Measurements from ENCODE around the gene CPZ. TPM values are rescaled to one million over a fixed set of nuclear protein-coding genes. Genes with fewer than 3 reads are reported as not detected.

Gene CPZ
- total RNA-seq, 1 donor from 2014 or later = 4.9 TPM

DNA sequence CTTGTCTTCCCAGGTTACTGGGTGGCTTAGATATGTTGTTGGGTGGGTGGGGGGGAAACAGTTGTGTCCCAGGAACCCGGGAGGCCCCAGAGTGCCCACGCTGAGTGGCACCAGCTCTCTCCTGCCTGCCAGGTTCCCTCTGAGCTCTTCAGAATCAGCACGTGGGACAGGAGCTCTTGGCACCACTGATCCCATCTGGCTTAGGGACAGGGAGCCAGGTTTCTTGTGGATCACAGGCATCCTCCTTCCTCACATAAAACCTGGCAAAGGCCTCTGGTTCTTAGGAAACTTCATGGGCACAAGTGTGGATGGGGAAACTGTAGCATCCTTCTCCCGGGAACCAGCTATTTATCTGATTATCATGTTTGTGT lies 8.9 kb upstream of the CPZ start:
- no peaks in the 10 kb centered on the region for H3K9me3 Mint-ChIP-seq
- H3K4me1 Mint-ChIP-seq (ENCODE audit: unreplicated experiment) = no peaks in the 10 kb centered on the region
- no peaks in the 10 kb centered on the region for H3K36me3 Mint-ChIP-seq
- DNase-seq (ENCODE audit: extremely low spot score, unreplicated experiment) = no peak
- no peak overlapping the region for H3K4me3 Mint-ChIP-seq
- no peak overlapping the region for H3K27ac Mint-ChIP-seq
- TF ChIP-seq, protein P1, sequence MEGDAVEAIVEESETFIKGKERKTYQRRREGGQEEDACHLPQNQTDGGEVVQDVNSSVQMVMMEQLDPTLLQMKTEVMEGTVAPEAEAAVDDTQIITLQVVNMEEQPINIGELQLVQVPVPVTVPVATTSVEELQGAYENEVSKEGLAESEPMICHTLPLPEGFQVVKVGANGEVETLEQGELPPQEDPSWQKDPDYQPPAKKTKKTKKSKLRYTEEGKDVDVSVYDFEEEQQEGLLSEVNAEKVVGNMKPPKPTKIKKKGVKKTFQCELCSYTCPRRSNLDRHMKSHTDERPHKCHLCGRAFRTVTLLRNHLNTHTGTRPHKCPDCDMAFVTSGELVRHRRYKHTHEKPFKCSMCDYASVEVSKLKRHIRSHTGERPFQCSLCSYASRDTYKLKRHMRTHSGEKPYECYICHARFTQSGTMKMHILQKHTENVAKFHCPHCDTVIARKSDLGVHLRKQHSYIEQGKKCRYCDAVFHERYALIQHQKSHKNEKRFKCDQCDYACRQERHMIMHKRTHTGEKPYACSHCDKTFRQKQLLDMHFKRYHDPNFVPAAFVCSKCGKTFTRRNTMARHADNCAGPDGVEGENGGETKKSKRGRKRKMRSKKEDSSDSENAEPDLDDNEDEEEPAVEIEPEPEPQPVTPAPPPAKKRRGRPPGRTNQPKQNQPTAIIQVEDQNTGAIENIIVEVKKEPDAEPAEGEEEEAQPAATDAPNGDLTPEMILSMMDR (conservative IDR thresholded peaks at IDR 0.05) = no peak
- H3K27me3 Mint-ChIP-seq = peaks cover 59% of the 10 kb centered on the region

DNA sequence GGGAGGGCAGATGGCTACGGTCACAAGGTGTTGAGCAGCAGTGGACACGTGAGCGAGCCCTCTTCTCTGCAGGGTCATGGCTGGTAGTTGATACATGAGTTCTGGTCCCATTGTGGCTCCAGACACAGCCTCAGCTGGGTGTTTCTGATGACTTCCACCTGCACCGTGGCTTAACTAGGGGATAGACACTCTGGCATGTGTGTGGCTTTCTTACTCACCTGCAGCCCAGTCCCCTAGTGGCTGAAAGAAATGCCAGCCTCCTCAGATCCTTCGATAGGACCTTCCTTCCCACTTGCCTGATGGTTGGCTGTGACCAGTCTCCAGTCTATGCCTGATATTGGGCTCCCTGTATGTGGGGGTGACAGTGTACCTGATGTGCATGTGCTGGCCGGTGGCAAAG lies 7.4 kb upstream of the CPZ start:
- no peak overlapping the region for H3K27ac Mint-ChIP-seq
- H3K4me3 Mint-ChIP-seq = no peak overlapping the region
- H3K4me1 Mint-ChIP-seq (ENCODE audit: unreplicated experiment) = peaks cover 6% of the 10 kb centered on the region
- TF ChIP-seq, protein P1 (conservative IDR thresholded peaks at IDR 0.05) = peak; percentile 52
- no peaks in the 10 kb centered on the region for H3K36me3 Mint-ChIP-seq
- H3K27me3 Mint-ChIP-seq = peaks cover 50% of the 10 kb centered on the region
- no peaks in the 10 kb centered on the region for H3K9me3 Mint-ChIP-seq
- no peak for DNase-seq (ENCODE audit: extremely low spot score, unreplicated experiment)

DNA sequence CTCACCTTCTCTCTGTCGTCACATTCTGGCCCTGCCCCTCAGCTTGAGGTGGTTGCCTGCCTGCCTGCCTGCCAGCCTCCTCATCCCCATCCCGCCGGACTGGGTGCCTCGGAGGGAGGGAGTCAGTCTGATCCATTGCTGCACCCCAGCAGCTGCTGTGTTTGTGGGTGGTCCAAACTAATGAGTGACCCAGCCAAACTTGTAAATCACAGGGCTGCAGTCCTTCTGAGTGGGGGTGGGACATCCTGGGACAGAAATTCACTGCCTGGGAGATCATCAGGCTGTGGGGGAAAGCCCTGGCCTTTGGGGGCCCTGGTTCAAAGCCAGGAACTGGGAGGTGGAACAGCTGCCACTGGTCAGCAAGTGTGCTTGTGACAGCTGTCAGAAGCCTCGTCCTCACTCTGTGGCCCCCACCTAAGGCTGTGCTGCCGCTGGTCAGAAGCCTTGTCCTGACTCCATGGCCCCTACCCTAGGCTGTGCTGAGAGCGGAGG lies 6.8 kb upstream of the CPZ start:
- Mint-ChIP-seq H3K9me3 (no peaks in the 10 kb centered on the region), H3K4me1 (ENCODE audit: unreplicated experiment) (peaks cover 12% of the 10 kb centered on the region), H3K36me3 (no peaks in the 10 kb centered on the region), H3K4me3 (no peak overlapping the region), H3K27ac (no peak overlapping the region), H3K27me3 (peaks cover 52% of the 10 kb centered on the region)
- DNase-seq (ENCODE audit: extremely low spot score, unreplicated experiment) = no peak
- TF ChIP-seq, protein P1 (conservative IDR thresholded peaks at IDR 0.05) = no peak

DNA sequence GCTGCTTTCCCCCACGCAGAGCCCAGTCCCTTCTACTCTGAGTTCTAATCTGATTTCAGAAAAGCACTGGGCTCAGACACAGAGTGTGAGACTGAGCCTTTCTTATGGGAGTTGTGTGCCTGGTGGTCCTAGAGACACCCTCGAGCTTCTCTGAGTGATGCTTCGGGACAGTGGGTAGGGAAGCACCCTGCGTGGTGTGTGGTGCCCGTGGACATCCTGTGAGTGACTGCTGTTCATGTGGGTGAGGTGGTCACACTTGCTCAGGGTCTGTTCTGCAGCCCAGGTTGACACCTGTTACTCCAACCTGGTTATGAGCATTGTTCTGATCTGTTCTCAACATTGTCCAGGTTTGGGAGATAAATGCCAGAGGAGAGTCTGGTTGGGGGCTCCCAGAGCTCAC lies 6.3 kb upstream of the CPZ start:
- H3K27me3 Mint-ChIP-seq = peaks cover 52% of the 10 kb centered on the region
- H3K4me1 Mint-ChIP-seq (ENCODE audit: unreplicated experiment) = peaks cover 13% of the 10 kb centered on the region
- H3K36me3 Mint-ChIP-seq = no peaks in the 10 kb centered on the region
- no peaks in the 10 kb centered on the region for H3K9me3 Mint-ChIP-seq
- H3K4me3 Mint-ChIP-seq = no peak overlapping the region
- TF ChIP-seq, protein P1 (conservative IDR thresholded peaks at IDR 0.05) = no peak
- DNase-seq (ENCODE audit: extremely low spot score, unreplicated experiment) = no peak
- no peak overlapping the region for H3K27ac Mint-ChIP-seq

DNA sequence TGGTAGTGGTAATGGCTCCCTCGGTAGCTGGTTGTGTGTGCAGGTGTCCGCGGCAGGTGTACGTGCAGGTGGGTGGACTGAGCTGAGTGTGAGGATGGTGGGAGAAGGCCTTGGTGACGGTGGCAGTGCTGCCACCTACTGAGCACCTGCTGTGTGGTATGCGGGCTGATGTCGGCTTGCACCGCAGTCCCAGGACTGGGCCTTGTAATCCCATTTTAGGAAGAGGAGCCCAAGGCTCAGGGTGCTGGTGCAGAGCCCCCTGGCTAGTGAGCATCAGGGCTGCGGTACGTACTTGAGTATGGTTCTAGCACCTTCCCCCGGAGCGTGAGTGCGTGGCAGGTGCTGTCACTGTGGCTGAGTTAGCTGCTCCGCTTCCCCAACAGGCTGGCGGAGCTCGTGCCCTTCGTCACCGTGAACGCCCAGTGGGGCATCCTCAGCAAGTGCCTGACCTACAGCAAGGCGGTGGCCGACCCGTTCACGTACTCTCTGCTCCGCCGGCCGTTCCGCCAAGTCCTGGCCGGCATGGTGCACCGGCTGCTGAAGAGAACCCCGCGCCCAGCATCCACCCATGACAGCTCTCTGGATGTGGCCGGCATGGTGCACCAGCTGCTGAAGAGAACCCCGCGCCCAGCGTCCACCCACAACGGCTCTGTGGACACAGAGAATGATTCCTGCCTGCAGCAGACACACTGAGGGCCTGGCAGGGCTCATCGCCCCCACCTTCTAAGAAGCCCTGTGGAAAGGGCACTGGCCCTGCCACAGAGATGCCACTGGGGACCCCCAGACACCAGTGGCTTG lies 5.7 kb upstream of the CPZ start:
- TF ChIP-seq, protein P1 (conservative IDR thresholded peaks at IDR 0.05) = no peak
- Mint-ChIP-seq H3K9me3 (no peaks in the 10 kb centered on the region), H3K27ac (no peak overlapping the region), H3K27me3 (peaks cover 55% of the 10 kb centered on the region), H3K36me3 (no peaks in the 10 kb centered on the region), H3K4me1 (ENCODE audit: unreplicated experiment) (peaks cover 16% of the 10 kb centered on the region), H3K4me3 (no peak overlapping the region)
- no peak for DNase-seq (ENCODE audit: extremely low spot score, unreplicated experiment)
